ENCODE results near the gene CBL. TPM values are rescaled to one million over a fixed set of nuclear protein-coding genes. Genes with fewer than 3 reads are reported as not detected.
A peak's percentile ranks its signal among the peaks of the same experiment; 100 is the strongest.

CBL gene
- total RNA-seq, 1 donor from 2014 or later = 27.8 TPM

DNA sequence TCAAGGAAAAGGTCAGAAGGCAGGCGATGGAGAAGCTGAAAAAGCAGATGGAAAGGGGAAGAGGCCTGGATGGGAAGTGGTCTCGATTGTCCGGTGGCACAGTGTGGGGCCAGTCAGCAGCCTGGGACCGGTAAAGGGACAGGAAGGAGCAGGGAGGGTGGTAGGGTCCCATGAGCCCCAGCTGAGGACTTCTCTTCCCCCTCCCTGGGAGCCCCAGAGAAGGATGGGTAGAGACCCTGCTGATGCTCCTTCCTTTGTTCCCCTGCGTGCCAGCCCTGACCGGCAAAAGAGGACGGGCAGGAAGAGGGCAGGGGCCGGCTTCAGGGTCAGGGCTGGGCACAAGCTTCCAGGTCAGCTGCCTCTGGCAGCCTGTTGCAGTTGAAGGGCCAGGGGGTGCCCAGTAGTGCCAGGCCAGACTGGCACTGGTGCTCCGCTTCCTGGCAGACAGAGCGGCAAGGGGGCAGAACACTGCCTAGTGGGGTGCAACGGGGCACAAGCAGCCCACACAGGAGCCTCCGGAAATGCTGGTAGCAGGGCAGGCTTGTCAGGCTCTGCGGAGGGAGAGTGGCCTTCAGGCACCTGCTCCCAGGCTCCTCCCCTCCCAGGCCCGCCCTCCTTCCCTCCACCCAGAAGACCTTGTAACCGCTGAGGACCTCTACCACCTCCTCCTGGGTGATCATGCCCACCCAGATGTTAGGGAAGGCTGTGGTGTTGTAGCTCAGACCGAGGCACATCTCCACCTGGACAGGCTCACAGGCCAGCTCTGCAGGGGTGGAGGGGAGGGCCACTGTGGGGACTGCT, 135.3 kb downstream of the CBL start:
- Mint-ChIP-seq H3K27ac (no peak overlapping the region), H3K36me3 (ENCODE audit: low read depth) (peaks cover 3% of the 10 kb centered on the region), H3K27me3 (peaks cover 40% of the 10 kb centered on the region), H3K9me3 (no peaks in the 10 kb centered on the region), H3K4me1 (peaks cover 21% of the 10 kb centered on the region), H3K4me3 (peak overlapping the region; percentile 25)
- ATAC-seq (ENCODE audit: low read depth) (no peak), DNase-seq (no peak)
- TF ChIP-seq, protein P1, sequence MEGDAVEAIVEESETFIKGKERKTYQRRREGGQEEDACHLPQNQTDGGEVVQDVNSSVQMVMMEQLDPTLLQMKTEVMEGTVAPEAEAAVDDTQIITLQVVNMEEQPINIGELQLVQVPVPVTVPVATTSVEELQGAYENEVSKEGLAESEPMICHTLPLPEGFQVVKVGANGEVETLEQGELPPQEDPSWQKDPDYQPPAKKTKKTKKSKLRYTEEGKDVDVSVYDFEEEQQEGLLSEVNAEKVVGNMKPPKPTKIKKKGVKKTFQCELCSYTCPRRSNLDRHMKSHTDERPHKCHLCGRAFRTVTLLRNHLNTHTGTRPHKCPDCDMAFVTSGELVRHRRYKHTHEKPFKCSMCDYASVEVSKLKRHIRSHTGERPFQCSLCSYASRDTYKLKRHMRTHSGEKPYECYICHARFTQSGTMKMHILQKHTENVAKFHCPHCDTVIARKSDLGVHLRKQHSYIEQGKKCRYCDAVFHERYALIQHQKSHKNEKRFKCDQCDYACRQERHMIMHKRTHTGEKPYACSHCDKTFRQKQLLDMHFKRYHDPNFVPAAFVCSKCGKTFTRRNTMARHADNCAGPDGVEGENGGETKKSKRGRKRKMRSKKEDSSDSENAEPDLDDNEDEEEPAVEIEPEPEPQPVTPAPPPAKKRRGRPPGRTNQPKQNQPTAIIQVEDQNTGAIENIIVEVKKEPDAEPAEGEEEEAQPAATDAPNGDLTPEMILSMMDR (IDR thresholded peaks at IDR 0.05) = no peak
- ChIA-PET POLR2A (no interaction called here), CTCF (interaction anchor here (1.2 kb wide), 1 partner anchor 15 kb away, joined by 4 read pairs; no protein-coding TSS in a partner anchor)
- intact Hi-C loops (cut with micrococcal nuclease) = no loop called here

DNA sequence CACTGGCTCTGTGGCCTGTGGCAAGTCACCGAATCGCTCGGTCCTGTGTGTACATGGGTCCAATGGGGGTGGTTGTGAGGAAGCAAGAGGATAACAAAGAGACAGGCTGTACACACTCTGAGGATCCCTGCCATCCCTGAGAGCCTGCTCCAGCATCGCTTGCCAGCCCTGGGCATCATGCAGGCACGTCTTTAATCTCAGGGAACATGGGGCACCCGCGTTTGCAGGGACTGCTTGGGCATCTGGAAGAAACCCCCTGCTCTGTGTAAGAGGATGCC, 135.8 kb downstream of the CBL start:
- CTCF ChIA-PET = interaction anchor here (1.2 kb wide), 1 partner anchor 14 kb away, joined by 4 read pairs; no protein-coding TSS in a partner anchor
- intact Hi-C loops (cut with micrococcal nuclease) = no loop called here
- Mint-ChIP-seq H3K27me3 (peaks cover 45% of the 10 kb centered on the region), H3K9me3 (no peaks in the 10 kb centered on the region), H3K36me3 (ENCODE audit: low read depth) (peaks cover 2% of the 10 kb centered on the region), H3K4me1 (peaks cover 21% of the 10 kb centered on the region), H3K4me3 (no peak overlapping the region), H3K27ac (no peak overlapping the region)
- TF ChIP-seq, protein P1 (IDR thresholded peaks at IDR 0.05) = no peak
- ATAC-seq (ENCODE audit: low read depth) (no peak), DNase-seq (no peak)
- POLR2A ChIA-PET = no interaction called here

DNA sequence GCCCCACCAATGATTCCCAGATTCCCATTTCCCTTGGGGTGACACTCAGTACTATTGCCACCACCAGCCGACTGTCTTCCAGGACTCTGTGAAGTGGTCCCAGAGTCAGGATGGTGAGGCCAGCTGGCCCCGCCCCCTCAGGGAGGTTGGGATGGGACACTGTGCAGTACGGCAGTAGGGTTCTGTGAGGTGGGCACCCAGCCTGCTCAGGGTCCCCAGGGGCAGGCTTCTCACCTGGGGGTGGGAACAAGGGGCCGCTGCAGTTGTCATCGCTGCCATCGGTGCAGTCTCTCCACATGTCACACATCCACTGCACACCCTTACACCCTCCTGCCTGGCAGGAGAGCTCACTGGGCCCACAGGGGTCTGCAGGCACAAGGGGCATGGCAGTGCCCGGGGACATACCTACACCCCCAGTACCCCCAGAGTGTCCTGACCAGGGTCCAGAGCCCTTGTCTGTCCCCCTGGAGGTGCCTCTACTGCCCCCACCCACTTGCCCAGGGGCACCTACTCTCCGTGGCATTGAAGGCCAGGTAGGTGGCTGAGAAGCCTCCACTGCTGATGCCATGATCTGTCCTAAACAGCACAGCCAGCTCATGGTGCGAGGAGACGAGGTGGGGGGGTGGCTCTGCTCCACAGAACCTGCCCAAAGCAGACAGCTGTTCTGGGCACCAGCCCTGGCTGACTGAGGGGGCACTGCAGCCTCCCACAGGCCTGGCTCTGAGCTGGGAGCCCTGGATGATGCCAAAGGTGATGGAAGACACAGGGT, 136.4 kb downstream of the CBL start:
- H3K36me3 Mint-ChIP-seq (ENCODE audit: low read depth) = no peaks in the 10 kb centered on the region
- ATAC-seq (ENCODE audit: low read depth) = no peak

DNA sequence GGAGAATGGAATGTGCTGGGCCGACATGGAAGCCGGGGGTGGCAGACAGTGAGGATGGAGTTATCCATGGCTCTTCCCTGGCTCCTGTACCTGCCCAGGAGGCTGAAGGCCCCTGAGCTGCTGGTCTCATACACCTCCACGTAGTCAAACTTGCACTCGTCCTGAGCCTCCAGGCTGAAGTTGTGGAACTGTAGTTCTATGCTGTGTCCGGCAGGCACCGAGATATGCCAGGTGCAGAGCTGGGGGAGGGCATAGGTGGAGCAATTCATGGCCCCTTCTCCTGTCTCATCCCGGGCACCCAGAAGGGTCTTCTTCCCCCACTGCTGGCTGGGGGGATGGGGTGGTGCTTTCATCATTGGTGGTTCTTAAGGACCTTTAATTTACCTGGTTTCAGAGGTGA, 137.6 kb downstream of the CBL start:
- intact Hi-C loops (cut with micrococcal nuclease) = no loop called here
- TF ChIP-seq, protein P1 (IDR thresholded peaks at IDR 0.05) = no peak
- Mint-ChIP-seq H3K9me3 (no peaks in the 10 kb centered on the region), H3K36me3 (ENCODE audit: low read depth) (no peaks in the 10 kb centered on the region), H3K4me3 (no peak overlapping the region), H3K27ac (no peak overlapping the region), H3K27me3 (peaks cover 53% of the 10 kb centered on the region), H3K4me1 (peaks cover 13% of the 10 kb centered on the region)
- DNase-seq (no peak), ATAC-seq (ENCODE audit: low read depth) (no peak)
- CTCF ChIA-PET = no interaction called here
- POLR2A ChIA-PET = no interaction called here

More for the DNA sequence above, 136.4 kb downstream of the CBL start:
- H3K4me3 Mint-ChIP-seq = no peak overlapping the region
- intact Hi-C loops (cut with micrococcal nuclease) = no loop called here
- H3K9me3 Mint-ChIP-seq = no peaks in the 10 kb centered on the region
- DNase-seq = no peak
- TF ChIP-seq, protein P1 (IDR thresholded peaks at IDR 0.05) = no peak
- ChIA-PET CTCF (no interaction called here), POLR2A (no interaction called here)
- peaks cover 21% of the 10 kb centered on the region for H3K4me1 Mint-ChIP-seq
- H3K27me3 Mint-ChIP-seq = peaks cover 49% of the 10 kb centered on the region
- no peak overlapping the region for H3K27ac Mint-ChIP-seq

DNA sequence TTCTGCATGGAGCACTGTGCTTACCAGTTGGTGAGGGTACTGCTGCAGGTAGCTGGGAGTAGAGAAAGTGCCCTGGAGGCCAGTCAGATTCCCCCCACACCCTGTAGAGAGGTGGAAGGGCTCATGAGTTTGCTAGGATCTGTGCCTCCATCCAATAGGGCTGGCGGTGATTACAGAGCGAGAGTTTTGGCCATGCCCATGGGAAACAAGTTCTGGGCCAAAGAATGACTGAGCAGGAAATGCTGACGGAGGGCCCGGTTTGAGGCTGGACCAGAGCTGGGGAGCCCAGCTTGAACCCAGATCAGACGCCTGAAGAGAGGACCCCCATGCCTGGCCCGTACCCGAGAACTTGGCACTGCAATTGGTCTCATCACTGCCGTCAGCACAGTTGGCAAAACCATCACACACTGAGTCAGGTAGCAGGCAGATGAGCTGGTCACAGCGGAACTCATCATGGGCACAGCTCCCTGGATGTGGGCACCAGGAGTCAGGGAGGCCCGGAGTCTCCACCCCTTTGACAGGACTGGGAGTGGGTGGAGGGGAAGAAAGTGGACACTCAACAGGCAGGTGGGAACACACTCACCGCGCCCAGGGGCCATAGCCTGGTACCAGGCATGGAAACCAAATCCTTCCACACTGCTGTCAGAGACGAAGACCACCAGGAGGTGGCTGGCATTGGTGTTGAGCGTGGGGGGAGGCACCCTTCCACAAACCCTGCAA, 138.3 kb downstream of the CBL start:
- Mint-ChIP-seq H3K4me3 (no peak overlapping the region), H3K36me3 (ENCODE audit: low read depth) (no peaks in the 10 kb centered on the region), H3K27ac (no peak overlapping the region), H3K4me1 (peaks cover 10% of the 10 kb centered on the region), H3K9me3 (no peaks in the 10 kb centered on the region), H3K27me3 (peaks cover 47% of the 10 kb centered on the region)
- ChIA-PET CTCF (interaction anchor here (0.7 kb wide), 1 partner anchor 11 kb away, joined by 3 read pairs; no protein-coding TSS in a partner anchor), POLR2A (no interaction called here)
- ATAC-seq (ENCODE audit: low read depth) (no peak), DNase-seq (no peak)
- TF ChIP-seq, protein P1 (IDR thresholded peaks at IDR 0.05) = no peak
- intact Hi-C loops (cut with micrococcal nuclease) = no loop called here
